HL-60/S4 treated with retinoic acid at 250 ng/mL for 4 days and 3 days (cell line): ENCODE data around the gene NUCB1.
"Not testable (repeated sequence)": the region's sequence is repeated elsewhere in the genome, so short reads cannot be mapped to it uniquely, and the experiment has no call there.

Source experiments
- in situ Hi-C: fragments of 300-500 bp; cut with MboI; formaldehyde crosslinking; loops from 2 replicates; pipeline ENCODE4 v1.7.0; 2022; ENCODE audit warnings: low sequenced_read_pairs

The NUCB1 gene

DNA sequence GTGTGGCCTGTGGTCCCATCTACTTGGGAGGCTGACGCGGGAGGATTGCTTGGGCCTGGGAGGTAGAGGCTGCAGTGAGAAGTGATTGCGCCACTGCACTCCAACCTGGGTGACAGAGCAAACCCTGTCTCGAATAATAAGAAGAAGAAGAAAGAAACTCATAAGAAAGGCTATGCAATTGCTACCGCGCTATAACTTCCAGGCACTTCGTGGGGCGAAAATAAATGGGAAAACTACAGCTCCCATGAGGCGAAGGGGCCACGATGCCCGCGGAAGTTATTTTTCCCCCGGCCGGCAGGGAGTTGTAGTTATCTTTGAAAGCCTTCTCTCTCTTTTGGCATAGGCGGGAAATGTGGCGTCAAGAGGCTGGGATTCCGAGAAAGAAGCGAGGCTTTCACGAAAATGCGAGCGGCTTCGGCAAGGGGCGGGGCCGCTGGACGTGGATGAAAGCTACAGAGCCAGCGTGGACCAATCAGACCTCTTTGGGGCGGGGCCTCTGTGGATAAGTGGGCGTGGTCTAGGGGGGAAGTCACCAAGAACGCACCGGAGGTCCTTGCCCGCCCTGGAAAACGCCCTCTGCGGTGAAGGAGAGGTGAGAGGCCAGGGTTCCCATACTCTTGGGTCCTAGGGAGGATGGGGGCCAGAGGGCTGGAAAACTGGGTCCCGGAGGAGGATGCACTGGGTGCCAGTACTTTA is at the start of gene NUCB1:
Gene NUCB1 (plus strand): TSS at position 532 of the 696 bp plus-strand sequence. CDS start 485 bp downstream, outside the sequence.
- in situ Hi-C loops = no loop called here

DNA sequence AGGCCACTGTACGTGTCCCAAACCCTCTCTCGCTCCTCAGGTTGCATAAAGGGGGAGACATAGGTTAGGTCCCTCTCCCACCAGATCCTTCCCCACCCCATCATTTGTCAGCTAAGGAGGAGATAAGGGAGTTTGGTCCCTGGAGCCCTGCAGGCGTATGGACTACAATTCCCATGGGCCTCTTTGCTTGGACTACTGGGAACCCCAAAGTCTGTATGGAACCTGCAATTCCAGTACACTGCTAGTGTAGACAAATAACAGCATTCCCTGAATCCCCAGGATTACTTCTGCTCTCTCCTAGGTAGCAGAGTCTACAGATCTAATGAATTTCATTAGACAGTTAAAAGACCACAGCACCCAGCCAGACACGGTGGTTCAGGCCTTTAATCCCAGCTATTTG is 47.8 kb upstream of the NUCB1 start:
- in situ Hi-C loops = no loop called here

DNA sequence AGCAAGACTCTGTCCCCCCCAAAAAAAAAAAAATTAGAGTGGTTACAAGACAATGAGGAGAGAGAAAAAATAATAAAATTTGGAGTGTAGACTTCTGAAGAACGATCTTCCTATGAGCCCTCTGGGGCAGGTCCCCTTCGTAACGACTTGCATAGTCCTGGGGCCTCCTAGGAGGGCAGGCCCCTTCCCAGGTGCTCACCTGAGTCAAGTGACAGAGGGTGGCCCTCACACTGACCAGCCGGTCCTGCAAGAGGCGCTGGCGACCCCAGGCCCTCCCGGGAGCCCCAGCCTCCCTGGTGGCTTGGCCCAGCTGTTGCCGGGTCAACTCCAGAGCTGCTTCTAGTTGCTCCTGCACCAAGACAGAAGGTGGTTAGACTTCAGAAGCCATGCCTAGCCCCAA is 46.6 kb upstream of the NUCB1 start:
- in situ Hi-C loops = no loop called here

DNA sequence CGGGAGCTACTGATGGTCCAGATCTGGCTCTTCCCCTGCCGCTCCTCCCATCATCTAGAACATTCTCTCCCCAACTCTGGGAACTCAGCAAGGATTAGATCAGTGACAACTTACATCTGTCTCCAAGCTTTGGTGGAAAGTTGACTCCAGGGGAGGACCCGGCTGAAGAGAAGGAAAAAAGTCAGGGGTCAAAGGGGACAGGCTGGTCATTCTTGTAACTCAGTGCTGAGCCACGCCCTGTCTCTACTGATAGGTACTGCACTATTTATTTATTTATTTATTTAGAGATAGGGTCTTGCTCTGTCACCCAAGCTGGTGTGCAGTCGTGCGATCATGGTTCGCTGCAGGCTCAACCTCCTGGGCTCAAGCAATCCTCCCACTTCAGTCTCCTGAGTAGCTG is 46.0 kb upstream of the NUCB1 start:
- in situ Hi-C loops = no loop called here

DNA sequence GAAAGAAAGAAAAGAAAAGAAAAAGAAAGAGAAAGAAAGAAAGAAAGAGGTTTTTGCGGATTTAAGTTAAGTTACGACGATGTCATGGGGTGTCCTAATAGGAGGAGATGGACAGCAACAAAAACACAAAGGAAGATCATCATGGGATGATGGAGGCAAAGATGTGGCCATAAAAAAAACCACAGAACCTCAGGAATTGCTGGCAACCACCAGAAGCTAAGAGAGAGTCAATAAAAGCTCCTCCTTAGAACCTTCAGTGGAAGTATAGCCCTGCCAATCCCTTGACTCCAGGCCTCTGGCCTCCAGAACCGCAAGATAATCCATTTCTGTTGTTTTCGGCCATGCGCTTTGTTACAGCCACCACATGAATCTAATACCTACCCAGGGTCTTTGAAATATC is 43.2 kb upstream of the NUCB1 start:
- in situ Hi-C loops = no loop called here

DNA sequence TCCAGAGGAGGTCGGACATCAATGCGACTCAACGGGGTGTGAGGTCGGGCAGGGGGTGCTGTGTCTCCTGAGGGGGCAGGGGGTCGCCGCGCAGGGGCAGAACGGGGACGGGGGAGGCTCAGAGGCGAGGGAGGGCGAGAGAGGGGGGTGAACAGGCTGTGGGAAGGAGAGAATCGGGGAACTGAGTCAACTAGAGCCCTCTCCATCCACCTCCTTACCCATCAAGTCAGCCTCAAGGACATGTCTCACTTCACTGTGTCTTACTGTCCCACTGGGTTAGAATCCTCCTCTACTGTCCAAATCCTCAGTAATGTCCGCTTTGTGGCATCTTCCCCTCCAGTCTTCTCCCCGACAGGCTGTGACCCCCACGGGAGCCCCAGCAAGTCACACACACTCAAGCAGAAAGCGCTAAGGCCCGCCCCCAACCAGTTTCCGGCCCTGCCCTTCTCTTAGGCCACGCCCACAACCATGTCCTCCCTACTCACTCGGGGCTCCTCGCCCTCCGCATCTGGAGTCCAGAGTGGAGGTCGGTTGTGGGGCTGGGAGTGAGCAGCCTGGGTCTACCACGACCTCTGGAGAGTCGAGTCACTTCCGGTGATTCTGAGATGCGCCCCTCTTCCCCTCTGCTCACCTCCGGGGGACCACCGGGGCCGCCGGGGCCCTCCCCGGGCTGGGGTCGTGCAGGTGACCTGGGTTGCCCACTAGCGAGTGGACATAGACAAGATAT is 41.0 kb upstream of the NUCB1 start:
- in situ Hi-C loops = no loop called here

DNA sequence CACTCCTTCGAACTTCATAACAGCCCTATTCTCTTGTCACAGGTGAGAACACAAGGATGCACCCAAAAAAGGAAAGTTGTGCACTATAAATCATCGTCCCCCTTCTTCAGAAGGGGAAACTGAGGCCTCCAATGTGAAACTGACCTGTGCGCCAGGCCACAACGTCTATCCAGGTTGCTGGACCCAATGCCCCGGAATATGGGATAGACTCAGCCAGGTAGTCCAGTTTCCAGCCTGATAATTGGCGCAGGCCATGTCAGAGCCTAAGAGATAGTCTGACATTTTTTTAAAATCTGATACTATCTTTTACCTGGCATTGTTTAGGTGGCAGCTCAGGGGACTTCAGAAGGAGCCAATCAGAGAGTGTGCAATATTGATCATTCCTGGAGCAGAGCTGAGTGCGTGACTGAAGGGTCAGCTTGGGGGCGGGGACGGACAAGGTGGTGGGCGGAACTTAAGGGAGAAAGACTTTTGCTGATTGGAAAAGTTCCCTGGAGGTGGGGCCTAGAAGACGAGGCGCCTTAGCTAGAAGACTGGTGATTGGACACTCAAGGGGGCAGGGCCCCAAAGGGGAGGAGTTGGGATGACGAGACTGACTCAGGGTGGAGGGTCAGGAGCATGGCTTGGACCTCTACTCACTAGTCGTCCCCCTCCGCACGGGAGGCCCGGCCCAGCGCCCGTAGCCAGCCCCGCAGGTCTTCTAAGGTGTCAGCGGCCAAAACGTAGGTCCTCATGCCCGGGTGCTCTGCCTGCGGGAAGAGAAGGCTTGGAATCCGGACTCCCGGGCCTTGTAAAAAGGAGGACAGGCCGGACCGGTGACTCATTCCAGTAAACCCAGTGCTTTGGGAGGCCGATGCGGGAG is 40.2 kb upstream of the NUCB1 start:
- in situ Hi-C loops = no loop called here

DNA sequence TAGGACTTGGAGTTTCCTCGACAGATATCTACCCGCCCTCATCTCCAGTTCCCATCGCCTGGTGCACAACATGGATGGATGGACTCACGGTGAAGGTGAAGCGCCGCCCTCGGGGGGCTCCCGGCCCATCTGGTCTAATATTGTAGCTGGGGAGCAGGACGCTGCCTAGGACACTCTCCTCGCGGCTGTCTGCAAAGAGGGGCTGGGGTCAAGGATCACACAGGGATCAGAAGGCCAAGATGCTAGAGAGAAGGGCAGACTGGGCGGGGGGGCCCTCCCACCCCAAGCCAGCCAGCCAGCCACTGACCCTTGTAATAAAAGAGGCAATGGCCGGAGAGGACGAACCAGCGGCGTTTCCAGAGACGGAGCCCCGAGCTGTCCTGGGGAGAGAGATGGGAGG is 38.8 kb upstream of the NUCB1 start:
- in situ Hi-C loops = no loop called here

DNA sequence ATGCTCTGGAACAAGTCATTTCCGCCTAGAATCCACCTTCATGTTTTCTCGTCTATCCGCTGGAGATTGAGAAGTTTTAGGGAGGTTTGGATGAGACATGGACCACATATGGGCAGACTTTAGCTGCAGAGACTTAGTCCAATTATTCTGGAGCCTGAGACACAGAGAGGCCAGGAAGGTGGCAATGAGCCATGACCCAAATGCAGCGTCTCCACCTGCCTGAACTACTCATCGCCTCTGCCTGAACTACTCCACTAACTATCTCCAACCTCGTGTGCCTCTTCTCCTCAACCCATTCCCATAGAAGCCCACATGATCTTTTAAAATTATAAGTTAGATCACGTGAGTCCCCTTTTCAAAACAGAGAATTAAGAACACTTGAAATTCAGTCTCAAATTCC is 37.3 kb upstream of the NUCB1 start:
- in situ Hi-C loops = no loop called here

DNA sequence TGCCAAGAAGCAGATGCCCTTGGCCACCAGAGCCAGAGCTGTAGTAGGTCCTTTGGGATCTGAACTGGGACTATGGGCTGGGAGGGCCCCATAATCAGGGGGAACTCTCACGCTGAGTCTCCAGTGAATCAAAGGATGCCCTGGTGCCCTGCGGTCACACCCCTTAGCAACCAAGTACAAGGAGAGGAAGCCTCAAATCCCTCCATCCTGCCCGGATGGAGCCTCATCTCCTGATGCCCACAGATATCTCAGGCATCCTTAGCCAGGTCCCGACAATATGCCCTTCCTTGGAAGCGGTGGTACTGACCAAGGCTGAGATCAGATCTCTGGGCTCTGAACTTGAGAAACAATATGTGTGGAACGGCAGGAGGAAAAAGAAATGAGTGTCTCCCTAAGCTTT is 33.4 kb upstream of the NUCB1 start:
- in situ Hi-C loops = no loop called here

DNA sequence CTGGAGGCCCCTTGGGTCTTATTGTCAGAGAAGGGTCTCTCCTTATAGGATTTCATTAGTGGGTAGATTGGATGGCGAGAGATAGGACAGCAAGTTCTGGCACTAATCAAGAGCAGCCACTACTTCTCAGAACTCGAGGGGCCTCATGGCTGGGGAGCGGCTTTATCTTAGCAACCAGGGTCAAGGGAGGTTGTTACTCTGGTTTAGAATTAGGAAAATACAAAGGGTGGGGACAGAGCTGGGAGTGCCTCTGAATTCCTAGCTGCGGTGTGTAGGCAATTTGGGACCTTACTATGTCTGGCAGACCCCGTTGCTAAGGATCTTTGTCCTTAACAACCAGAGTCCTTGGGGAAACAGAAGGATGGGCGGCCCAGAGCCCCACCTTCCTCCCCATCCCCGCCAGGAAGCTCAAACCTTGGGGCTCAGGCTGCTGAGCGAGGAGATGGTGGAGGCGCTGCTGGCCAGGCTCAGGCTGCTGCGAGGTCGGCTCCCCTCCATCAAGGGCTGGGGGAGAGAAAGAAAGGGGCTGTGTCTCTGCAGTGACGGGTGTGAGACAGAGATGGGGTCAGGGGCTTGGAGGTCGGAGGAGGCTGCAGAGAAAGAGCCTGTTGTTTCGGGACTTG is 32.9 kb upstream of the NUCB1 start:
- in situ Hi-C loops = no loop called here

DNA sequence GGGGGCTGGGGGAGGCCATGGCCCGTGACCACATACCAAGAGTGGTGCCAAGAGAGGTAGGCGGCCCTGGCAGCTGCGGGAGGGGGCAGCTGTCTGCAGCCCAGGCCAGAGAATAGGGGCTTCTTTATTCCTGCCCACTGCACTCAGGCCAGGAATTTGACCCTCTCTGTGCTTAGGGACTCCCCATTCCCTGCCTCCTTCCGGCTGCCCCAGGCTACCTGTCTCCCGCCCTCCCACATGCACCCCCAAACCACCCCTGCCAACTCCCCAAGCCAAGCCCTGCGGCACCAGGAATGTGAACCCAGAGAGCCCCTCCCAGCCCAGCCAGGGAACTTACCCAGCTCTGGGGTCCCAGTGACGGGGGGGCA is 32.4 kb upstream of the NUCB1 start:
- in situ Hi-C loops = no loop called here

DNA sequence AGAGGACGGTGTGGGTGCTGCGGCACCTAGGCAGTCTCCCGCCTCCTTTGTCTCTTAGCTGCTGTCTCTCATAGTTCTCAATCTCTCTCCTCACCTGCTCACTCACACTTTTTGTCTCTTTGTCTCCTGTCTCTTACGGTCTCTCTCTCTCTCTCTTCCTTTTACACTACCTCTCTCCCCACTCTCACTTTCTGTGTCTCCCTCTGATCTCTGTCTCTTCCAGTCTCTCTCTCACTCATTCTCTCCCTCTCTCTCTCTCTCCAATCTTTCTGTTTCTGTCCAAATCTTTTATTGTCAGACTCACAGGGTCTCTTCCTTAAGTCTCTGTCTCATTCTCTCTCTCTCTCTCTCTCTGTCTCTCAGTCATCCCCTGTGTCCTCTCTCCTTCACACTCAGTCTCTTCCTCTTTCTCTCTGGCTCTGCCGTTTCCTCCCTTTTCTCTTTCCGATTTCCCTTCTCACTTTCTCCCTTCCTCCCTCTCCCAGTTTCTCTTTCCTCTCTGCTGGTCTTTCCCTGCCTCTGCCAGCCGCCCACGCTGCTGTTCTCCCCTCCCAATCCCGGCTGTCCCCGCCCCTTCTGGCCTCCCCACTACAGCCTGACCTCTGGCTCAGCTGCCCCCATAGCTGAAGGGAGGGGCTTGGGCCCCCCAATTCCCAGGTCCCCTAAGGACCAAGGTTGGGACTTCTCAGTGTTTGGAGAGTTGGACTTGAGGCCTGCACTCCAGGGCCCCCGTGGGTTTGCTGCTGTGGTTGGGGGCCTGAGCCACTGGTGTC is 31.8 kb upstream of the NUCB1 start, which contains the start of gene PLEKHA4:
Gene PLEKHA4 (minus strand): TSS at position 504 of the 773 bp plus-strand sequence. CDS start 997 bp downstream, outside the sequence.
- in situ Hi-C loops = no loop called here

DNA sequence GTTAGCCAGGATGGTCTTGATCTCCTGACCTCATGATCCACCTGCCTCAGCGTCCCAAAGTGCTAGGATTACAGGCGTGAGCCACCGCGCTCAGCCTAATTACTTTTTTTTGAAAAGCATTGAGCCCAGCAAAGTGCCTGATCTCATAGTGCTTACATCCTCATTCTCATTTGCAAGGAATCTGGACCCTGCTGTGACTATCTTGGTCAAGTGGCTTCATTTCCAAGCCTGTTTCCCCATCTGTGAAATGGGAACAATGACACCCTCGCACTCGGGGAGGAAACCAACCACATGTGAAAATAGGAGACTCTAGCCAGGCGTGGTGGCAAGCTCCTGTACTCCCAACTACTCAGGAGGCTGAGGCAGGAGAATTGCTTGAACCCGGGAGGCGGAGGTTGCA is 30.1 kb upstream of the NUCB1 start:
- in situ Hi-C loops = no loop called here

DNA sequence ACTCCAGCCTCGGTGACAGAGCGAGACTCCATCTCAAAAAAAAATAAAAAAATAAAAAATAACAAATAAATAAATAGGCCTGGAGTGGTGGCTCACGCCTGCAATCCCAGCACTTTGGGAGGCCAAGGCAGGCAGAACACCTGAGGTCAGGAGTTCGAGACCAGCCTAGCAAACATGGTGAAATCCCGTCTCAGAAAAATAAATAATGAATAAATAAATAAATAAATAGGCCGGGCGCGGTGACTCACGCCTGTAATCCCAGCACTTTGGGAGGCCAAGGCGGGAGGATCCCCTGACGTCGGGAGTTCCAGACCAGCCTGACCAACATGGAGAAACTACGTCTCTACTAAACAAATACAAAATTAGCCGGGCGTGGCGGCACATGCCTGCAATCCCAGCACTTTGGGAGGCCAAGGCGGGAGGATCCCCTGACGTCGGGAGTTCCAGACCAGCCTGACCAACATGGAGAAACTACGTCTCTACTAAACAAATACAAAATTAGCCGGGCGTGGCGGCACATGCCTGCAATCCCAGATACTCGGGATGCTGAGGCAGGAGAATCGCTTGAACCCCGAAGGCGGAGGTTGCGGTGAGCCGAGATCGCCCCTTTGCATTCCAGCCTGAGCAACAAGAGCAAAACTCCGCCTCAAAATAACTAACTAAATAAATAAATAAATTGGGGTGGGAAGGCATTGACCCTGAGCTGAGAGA is 28.5 kb upstream of the NUCB1 start:
- in situ Hi-C loops = not testable (repeated sequence)

DNA sequence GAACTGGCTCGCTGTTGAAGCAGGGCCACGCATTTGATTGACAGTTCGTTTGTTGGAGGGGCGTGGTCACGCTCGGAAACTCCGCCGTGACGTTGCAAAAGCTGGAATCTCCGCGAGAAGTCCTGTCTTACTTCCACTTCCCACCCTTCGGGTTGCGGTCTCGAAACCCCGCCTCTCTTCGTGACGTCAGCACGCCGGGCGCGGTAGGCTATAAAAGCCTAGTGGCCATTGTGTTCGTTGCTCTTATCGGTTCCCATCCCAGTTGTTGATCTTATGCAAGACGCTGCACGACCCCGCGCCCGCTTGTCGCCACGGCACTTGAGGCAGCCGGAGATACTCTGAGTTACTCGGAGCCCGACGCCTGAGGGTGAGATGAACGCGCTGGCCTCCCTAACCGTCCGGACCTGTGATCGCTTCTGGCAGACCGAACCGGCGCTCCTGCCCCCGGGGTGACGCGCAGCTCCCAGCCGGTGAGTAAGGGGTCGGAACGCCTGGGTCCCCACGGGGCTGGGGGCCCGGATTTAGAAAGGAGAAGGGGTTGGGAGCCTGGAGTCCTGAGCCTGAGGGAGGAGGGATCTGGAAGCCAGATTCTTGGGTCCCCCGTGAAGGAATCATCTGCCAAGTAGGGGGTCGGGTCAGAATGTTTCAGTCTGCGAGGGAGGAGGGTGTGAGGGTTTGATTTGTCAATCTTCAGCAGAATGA is 27.8 kb upstream of the NUCB1 start, which contains the start of gene PPP1R15A:
Gene PPP1R15A (plus strand): TSS at position 240 of the 702 bp plus-strand sequence. CDS start 813 bp downstream, outside the sequence.
- in situ Hi-C loops = no loop called here

DNA sequence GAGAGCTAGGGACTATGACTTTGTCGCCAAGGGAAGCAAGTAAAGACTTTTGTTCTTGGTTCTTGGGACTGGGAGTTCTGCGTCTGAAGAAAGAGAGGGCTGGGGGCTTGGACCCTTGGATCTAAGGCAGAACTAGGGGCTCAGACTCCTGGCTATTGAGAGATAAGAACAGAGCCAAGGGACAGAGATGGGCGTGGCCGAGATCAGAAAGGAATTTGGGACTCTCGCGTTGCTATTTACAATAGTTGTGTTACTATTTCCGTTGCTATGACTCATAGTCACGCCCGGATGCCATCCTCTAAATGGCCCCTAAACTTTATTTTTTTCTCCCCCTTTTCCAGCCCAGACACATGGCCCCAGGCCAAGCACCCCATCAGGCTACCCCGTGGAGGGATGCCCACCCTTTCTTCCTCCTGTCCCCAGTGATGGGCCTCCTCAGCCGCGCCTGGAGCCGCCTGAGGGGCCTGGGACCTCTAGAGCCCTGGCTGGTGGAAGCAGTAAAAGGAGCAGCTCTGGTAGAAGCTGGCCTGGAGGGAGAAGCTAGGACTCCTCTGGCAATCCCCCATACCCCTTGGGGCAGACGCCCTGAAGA is 27.1 kb upstream of the NUCB1 start:
- in situ Hi-C loops = no loop called here

DNA sequence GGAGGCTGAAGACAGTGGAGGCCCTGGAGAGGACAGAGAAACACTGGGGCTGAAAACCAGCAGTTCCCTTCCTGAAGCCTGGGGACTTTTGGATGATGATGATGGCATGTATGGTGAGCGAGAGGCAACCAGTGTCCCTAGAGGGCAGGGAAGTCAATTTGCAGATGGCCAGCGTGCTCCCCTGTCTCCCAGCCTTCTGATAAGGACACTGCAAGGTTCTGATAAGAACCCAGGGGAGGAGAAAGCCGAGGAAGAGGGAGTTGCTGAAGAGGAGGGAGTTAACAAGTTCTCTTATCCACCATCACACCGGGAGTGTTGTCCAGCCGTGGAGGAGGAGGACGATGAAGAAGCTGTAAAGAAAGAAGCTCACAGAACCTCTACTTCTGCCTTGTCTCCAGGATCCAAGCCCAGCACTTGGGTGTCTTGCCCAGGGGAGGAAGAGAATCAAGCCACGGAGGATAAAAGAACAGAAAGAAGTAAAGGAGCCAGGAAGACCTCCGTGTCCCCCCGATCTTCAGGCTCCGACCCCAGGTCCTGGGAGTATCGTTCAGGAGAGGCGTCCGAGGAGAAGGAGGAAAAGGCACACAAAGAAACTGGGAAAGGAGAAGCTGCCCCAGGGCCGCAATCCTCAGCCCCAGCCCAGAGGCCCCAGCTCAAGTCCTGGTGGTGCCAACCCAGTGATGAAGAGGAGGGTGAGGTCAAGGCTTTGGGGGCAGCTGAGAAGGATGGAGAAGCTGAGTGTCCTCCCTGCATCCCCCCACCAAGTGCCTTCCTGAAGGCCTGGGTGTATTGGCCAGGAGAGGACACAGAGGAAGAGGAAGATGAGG is 26.4 kb upstream of the NUCB1 start:
- in situ Hi-C loops = no loop called here
